Neutrophil (primary cell): ENCODE results near the gene SLC1A4.
A peak's percentile ranks its signal among the peaks of the same experiment; 100 is the strongest.

Source experiments
- H3K27ac ChIP-seq: fragments of 200-600 bp; sonication (generic); 2 replicates; pipeline ENCODE4 v1.5.1; 2016; ENCODE audit warnings: mild to moderate bottlenecking, moderate library complexity
- H3K27me3 ChIP-seq: fragments of 200-600 bp; sonication (generic); 2 replicates; pipeline ENCODE4 v1.6.0; 2016; ENCODE audit warnings: mild to moderate bottlenecking
- H3K36me3 ChIP-seq: fragments of 200-600 bp; sonication (generic); 2 replicates; pipeline ENCODE4 v1.5.1; 2017
- H3K4me1 ChIP-seq, 2 experiments: fragments of 200-600 bp in 1 of 2; sonication (generic) in 1 of 2; 1 replicate in 1 of 2; 2 replicates in 1 of 2; pipeline versions ENCODE4 v1.5.1 to v1.6.1; 2013 to 2016; ENCODE audit warnings: low read depth in 1 of 2, low read length in 1 of 2, mild to moderate bottlenecking in 1 of 2, moderate library complexity in 1 of 2; ENCODE audit not compliant: control insufficient read depth in 1 of 2, insufficient read depth in 1 of 2
- H3K4me3 ChIP-seq, 2 experiments: fragments of 200-600 bp in 1 of 2; sonication (generic) in 1 of 2; 1 replicate in 1 of 2; 2 replicates in 1 of 2; pipeline ENCODE4 v1.5.1; 2013 to 2016; ENCODE audit warnings: low read depth in 1 of 2, low read length in 1 of 2, mild to moderate bottlenecking in 1 of 2, moderate library complexity in 1 of 2
- H3K9me3 ChIP-seq: fragments of 200-600 bp; sonication (generic); 2 replicates; pipeline ENCODE4 v1.5.1; 2016
- CTCF ChIP-seq: fragments of 200-600 bp; sonication (generic); IDR thresholded peaks from 2 replicates; pipeline ENCODE4 v1.5.1; 2016; ENCODE audit warnings: antibody characterized with exemption

SLC1A4 gene

GRCh38 chr2:64944484-64944883 lies 44.7 kb upstream of the SLC1A4 start:
- TF ChIP-seq CTCF, result no peak
- peak overlapping the region; percentile 66 for H3K27ac ChIP-seq
- no peaks in the 10 kb centered on the region for H3K27me3 ChIP-seq
- H3K4me1 ChIP-seq, result peaks cover 67 to 73% of the 10 kb centered on the region in 2 experiments
- H3K36me3 ChIP-seq, result no peaks in the 10 kb centered on the region
- no peak overlapping the region for H3K4me3 ChIP-seq
- H3K9me3 ChIP-seq, result no peaks in the 10 kb centered on the region

- Histone ChIP-seq H3K4me3 (peak overlapping the region; percentile 10 to 24), H3K27ac (peak overlapping the region; percentile 66), H3K27me3 (no peaks in the 10 kb centered on the region), H3K36me3 (no peaks in the 10 kb centered on the region), H3K4me1 (peaks cover 64 to 73% of the 10 kb centered on the region in 2 experiments), H3K9me3 (no peaks in the 10 kb centered on the region)
- TF ChIP-seq CTCF, result no peak
Observed at GRCh38 chr2:64945973-64946768, 43.0 kb upstream of the SLC1A4 start.

GRCh38 chr2:64946769-64947247 lies 42.4 kb upstream of the SLC1A4 start:
- TF ChIP-seq CTCF, result no peak
- no peaks in the 10 kb centered on the region for H3K9me3 ChIP-seq
- H3K27ac ChIP-seq, result peak overlapping the region; percentile 66
- H3K4me3 ChIP-seq, result no peak overlapping the region
- no peaks in the 10 kb centered on the region for H3K36me3 ChIP-seq
- peaks cover 63 to 72% of the 10 kb centered on the region in 2 experiments for H3K4me1 ChIP-seq
- H3K27me3 ChIP-seq, result no peaks in the 10 kb centered on the region

- TF ChIP-seq CTCF, result no peak
- Histone ChIP-seq H3K4me1 (peaks cover 52 to 62% of the 10 kb centered on the region in 2 experiments), H3K36me3 (no peaks in the 10 kb centered on the region), H3K4me3 (no peak overlapping the region), H3K27ac (no peak overlapping the region), H3K27me3 (no peaks in the 10 kb centered on the region), H3K9me3 (no peaks in the 10 kb centered on the region)
Observed at GRCh38 chr2:64947885-64948284, 41.3 kb upstream of the SLC1A4 start.

- H3K4me3 ChIP-seq, result no peak overlapping the region
- H3K27me3 ChIP-seq, result no peaks in the 10 kb centered on the region
- TF ChIP-seq CTCF, result no peak
- H3K4me1 ChIP-seq, result peaks cover 26 to 36% of the 10 kb centered on the region in 2 experiments
- H3K9me3 ChIP-seq, result no peaks in the 10 kb centered on the region
- H3K36me3 ChIP-seq, result no peaks in the 10 kb centered on the region
- H3K27ac ChIP-seq, result no peak overlapping the region
Observed at GRCh38 chr2:64950226-64951160, 38.7 kb upstream of the SLC1A4 start.
